HEK293T (cell line): ENCODE measurements around the gene PCGF1.

Source experiments
- CTBP1 ChIP-seq: fragments of 450-650 bp; IDR thresholded peaks from 2 replicates; pipeline ENCODE4 v1.6.1; 2016; ENCODE audit warnings: borderline replicate concordance
- HDGF ChIP-seq: fragments of 450-650 bp; IDR thresholded peaks from 2 replicates; pipeline ENCODE4 v1.6.1; 2017; ENCODE audit warnings: antibody characterized with exemption, borderline replicate concordance
- SP1 ChIP-seq: fragments of 450-650 bp; IDR thresholded peaks from 2 replicates; pipeline ENCODE4 v1.6.1; 2017
- SUZ12 ChIP-seq: fragments of 450-650 bp; IDR thresholded peaks from 2 replicates; pipeline ENCODE4 v1.6.1; 2016; ENCODE audit warnings: mild to moderate bottlenecking

GRCh38 chr2:74482801-74483674, 24.5 kb downstream of the PCGF1 start, which contains the start of the genes CCDC142 and TTC31:
- TF ChIP-seq SUZ12 (no peak), CTBP1 (no peak), SP1 (no peak), HDGF (no peak)
